NT2/D1 (cell line): ENCODE measurements around the gene KLHL12.

Source experiments
- SUZ12 ChIP-seq: IDR thresholded peaks from 2 replicates; pipeline ENCODE4 v1.6.1; 2011; ENCODE audit not compliant: insufficient read length, insufficient read depth; ENCODE audit errors: extremely low read depth
- YY1 ChIP-seq: IDR thresholded peaks from 2 replicates; pipeline ENCODE4 v1.6.1; 2011; ENCODE audit not compliant: insufficient read length, insufficient read depth

DNA sequence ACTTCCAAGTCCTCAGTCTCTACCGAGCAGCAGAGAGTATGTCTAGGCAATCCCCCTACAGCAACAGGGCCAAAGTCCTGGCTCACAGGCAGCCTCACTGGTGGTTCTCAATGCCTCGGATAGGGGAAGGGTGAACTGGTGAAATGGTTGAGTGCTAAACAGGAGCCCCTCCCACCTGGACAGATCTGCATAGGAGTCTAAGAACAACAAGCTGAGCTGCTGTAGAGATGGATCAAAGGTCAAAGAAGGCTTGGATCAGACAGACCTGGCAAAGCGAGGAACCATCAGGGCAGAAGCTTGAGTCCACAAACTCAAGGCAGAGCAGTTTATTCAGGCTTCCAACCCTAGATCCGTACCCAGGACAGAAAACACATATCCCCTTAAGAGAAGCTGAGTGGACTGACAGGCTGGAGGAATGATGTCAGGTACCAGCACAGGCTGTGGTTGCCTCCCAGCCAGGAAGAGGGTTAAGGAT lies 69.9 kb downstream of the KLHL12 start:
- no peak for TF ChIP-seq SUZ12
- TF ChIP-seq YY1, result no peak
